ENCODE data around the gene KDM4B. TPM values are rescaled to one million over a fixed set of nuclear protein-coding genes. Genes with fewer than 3 reads are reported as not detected.

The KDM4B gene
- total RNA-seq, 1 donor from 2014 or later = 34.1 TPM

DNA sequence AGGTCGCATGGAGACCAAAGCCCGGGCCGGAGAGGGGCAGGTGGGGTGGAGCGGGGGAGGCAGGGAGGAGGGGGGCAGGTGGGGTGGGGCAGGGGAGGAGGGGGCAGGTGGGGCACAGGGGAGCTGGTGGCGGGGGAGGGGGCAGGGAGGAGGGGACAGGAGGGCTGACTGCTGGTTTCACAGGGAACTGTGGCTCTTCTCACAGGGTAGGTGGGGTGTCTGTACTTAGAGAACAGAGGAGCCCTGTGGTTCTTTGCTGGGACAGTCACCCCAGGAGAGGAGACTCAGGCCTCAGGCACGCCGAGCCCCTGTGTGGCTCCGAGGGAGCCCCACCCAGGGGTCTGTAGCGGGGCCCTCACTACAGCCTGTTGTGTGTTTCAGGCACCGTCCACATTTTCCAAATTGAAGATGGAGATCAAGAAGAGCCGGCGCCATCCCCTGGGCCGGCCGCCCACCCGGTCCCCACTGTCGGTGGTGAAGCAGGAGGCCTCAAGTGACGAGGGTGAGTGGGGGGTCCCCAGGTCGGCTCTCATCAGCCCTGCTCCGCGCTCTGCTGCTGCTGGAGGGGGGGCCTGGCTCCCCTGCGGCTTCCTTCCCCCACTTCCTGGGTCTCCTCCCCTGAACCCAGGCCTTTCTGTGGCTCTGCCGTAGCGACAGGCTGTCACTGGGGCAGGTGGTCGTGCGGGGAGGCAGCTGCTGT is 162.7 kb downstream of the KDM4B start:
- Histone ChIP-seq H3K36me3 (peaks cover 52% of the 10 kb centered on the region), H3K27ac (replicated peaks) (no peak overlapping the region), H3K9me3 (replicated peaks) (no peaks in the 10 kb centered on the region), H3K27me3 (ENCODE audit: low read depth) (no peaks in the 10 kb centered on the region), H3K4me3 (no peak overlapping the region), H3K4me1 (peaks cover 27% of the 10 kb centered on the region)
- no peak for DNase-seq
- intact Hi-C loops (cut with micrococcal nuclease) = no loop called here
- TF ChIP-seq, protein P1, sequence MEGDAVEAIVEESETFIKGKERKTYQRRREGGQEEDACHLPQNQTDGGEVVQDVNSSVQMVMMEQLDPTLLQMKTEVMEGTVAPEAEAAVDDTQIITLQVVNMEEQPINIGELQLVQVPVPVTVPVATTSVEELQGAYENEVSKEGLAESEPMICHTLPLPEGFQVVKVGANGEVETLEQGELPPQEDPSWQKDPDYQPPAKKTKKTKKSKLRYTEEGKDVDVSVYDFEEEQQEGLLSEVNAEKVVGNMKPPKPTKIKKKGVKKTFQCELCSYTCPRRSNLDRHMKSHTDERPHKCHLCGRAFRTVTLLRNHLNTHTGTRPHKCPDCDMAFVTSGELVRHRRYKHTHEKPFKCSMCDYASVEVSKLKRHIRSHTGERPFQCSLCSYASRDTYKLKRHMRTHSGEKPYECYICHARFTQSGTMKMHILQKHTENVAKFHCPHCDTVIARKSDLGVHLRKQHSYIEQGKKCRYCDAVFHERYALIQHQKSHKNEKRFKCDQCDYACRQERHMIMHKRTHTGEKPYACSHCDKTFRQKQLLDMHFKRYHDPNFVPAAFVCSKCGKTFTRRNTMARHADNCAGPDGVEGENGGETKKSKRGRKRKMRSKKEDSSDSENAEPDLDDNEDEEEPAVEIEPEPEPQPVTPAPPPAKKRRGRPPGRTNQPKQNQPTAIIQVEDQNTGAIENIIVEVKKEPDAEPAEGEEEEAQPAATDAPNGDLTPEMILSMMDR (IDR thresholded peaks at IDR 0.05; ENCODE audit: borderline replicate concordance) = no peak

DNA sequence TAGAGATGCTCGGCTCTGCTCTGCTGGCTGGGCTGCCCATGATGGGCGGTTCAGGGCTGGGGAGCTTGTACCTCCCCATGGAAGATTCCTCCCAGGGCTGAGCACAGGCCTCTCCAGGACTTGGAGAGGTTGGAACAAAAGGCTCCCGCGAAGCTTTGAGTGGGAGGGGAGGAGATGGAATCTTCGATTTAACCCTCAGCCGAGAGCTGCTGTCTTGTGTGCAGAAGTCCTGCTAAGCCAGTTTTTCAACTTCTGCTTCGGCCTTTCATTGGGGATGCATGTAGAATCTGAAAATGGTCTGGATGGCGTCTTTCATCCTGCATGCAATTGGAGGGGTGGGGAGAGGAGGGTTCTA is 163.3 kb downstream of the KDM4B start:
- intact Hi-C loops (cut with micrococcal nuclease) = no loop called here
- H3K4me1 ChIP-seq = peaks cover 22% of the 10 kb centered on the region
- no peaks in the 10 kb centered on the region for H3K27me3 ChIP-seq (ENCODE audit: low read depth)
- H3K27ac ChIP-seq (replicated peaks) = no peak overlapping the region
- TF ChIP-seq, protein P1 (IDR thresholded peaks at IDR 0.05; ENCODE audit: borderline replicate concordance) = no peak
- H3K9me3 ChIP-seq (replicated peaks) = no peaks in the 10 kb centered on the region
- H3K36me3 ChIP-seq = peaks cover 57% of the 10 kb centered on the region
- no peak overlapping the region for H3K4me3 ChIP-seq
- no peak for DNase-seq

DNA sequence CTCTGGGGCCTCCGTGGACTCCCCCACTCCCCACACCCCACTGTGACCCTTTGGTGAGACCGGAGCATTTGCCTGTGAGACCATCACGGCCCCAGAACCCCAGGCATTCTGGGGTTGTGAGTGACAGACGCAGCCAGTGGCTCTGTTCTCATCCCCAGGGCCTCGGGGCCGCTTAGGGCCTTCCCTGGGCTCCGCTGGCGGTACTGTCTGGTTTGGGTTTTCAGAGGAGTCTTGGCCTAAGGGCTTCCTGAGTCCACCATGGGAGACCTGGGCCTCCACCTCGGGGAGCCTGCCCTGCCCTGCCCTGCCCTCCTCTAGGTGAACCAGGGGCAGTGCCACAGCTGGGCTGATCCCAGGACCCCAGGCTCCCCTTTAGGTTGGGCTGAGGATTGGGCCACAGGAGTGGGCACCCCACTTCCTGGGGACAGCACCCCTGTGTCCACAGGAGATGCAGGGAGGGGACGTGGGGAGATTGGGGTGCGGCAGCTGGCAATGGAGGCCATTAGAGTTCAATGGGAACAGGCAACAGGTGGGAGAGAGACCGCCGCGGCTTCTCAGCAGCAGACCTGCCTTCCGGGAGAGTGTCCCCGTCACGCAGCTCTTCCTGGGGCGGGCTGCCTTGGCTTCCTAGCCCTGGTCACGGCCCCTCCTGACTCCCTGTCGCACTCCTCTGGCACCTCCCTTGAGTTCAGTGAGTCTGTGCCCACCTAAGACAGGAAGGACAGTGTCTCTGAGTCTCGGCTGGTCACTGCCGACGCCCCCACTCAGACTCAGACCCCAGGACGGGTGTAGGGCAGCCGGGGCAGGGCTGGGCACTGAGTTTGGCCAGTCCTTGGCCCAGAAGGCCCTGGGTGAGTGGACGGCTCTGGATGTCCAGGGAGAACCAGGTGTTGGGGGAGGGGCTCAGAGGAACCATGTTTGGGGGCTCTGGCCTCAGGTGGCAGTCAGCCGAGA is 164.1 kb downstream of the KDM4B start:
- intact Hi-C loops (cut with micrococcal nuclease) = no loop called here
- TF ChIP-seq, protein P1 (IDR thresholded peaks at IDR 0.05; ENCODE audit: borderline replicate concordance) = no peak

DNA sequence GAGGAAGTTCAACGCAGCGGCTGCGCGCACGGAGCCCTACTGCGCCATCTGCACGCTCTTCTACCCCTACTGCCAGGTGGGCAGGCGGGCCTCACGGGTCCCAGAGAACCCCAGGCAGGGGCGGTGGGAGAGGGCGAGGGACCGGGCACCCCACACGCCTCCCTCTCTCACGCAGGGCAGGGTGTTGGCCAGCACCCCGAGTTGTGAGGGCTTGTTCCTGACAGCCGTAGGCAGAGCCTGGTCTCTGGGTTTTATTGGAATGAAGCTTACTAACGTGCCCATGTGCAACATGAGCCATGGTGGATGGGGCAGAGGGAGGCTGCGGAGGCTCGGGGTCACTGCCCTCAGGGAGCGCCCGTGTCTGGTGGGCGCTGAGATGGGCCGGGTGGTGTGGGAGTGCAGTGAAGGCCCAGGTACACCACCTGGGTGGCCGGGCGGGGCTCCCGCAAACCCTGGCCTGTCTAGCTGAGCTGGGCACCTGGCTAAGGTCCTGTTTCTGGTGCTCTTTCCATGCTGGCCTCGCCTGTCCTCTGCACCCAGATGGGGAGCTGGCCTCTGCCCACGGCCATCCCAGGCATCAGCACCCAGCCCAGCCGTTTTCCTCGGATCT is 165.2 kb downstream of the KDM4B start:
- Histone ChIP-seq H3K36me3 (peaks cover 77% of the 10 kb centered on the region), H3K4me3 (no peak overlapping the region), H3K9me3 (replicated peaks) (no peaks in the 10 kb centered on the region), H3K27me3 (ENCODE audit: low read depth) (no peaks in the 10 kb centered on the region), H3K4me1 (peaks cover 4% of the 10 kb centered on the region), H3K27ac (replicated peaks) (no peak overlapping the region)
- intact Hi-C loops (cut with micrococcal nuclease) = no loop called here
- TF ChIP-seq, protein P1 (IDR thresholded peaks at IDR 0.05; ENCODE audit: borderline replicate concordance) = no peak
- DNase-seq = no peak

More for the DNA sequence above, 164.1 kb downstream of the KDM4B start:
- H3K4me3 ChIP-seq = no peak overlapping the region
- H3K9me3 ChIP-seq (replicated peaks) = no peaks in the 10 kb centered on the region
- no peaks in the 10 kb centered on the region for H3K27me3 ChIP-seq (ENCODE audit: low read depth)
- no peak overlapping the region for H3K27ac ChIP-seq (replicated peaks)
- H3K4me1 ChIP-seq = peaks cover 14% of the 10 kb centered on the region
- H3K36me3 ChIP-seq = peaks cover 65% of the 10 kb centered on the region
- no peak for DNase-seq

- no peak for DNase-seq
- intact Hi-C loops (cut with micrococcal nuclease) = no loop called here
- Histone ChIP-seq H3K27me3 (ENCODE audit: low read depth) (no peaks in the 10 kb centered on the region), H3K36me3 (peaks cover 83% of the 10 kb centered on the region), H3K27ac (replicated peaks) (no peak overlapping the region), H3K4me1 (peaks cover 7% of the 10 kb centered on the region), H3K9me3 (replicated peaks) (no peaks in the 10 kb centered on the region), H3K4me3 (no peak overlapping the region)
- TF ChIP-seq, protein P1 (IDR thresholded peaks at IDR 0.05; ENCODE audit: borderline replicate concordance) = no peak
Measured at GRCh38 chr19:5134691-5135090, 165.8 kb downstream of the KDM4B start.

All from left ventricle myocardium inferior (tissue), 1 donor.